Renal cortex interstitium (tissue), 15 donors: ENCODE data around the gene ZNF230. TPM values are rescaled to one million over a fixed set of nuclear protein-coding genes. Genes with fewer than 3 reads are reported as not detected.

Experiments used
- DNase-seq, 11 donors: peaks; one replicate each; pipeline ENCODE4 v3.0.0-alpha.2; 2013; ENCODE audit warnings: low read depth in 9 of 11, low spot score in 4 of 11; ENCODE audit errors: extremely low read depth in 1 of 11
- long read RNA-seq, 16 experiments: transcript quantifications; one replicate each; lab custom pipeline, GENCODE V29; 2026
- polyA plus RNA-seq, 3 donors: library from polyadenylated mRNA; unstranded; fragments of 120-200 nt; gene quantifications; one replicate each; pipeline ENCODE4 v1.2.1, GENCODE V29; 2013; ENCODE audit not compliant: insufficient read length in 3 of 3

ZNF230 gene
- 1 to 10 TPM; 6.0 to 7.7 (median 6.8) TPM for polyA plus RNA-seq
- long read RNA-seq, donor 1: 0 reads
- long read RNA-seq, donor 2: 0 reads
- long read RNA-seq, donor 3, full-length matches to known transcripts: 2 of 2 reads
- long read RNA-seq, donor 3, partial matches to known transcripts: 0 of 2 reads
- long read RNA-seq, donor 3, other reads (novel, unspliced or antisense): 0 of 2 reads
- long read RNA-seq, donor 4, full-length matches to known transcripts: 3 of 3 reads
- long read RNA-seq, donor 4, partial matches to known transcripts: 0 of 3 reads
- long read RNA-seq, donor 4, other reads (novel, unspliced or antisense): 0 of 3 reads
- long read RNA-seq, donor 5, full-length matches to known transcripts: 5 of 5 reads
- long read RNA-seq, donor 5, partial matches to known transcripts: 0 of 5 reads
- long read RNA-seq, donor 5, other reads (novel, unspliced or antisense): 0 of 5 reads
- long read RNA-seq, donor 6, full-length matches to known transcripts: 6 of 6 reads
- long read RNA-seq, donor 6, partial matches to known transcripts: 0 of 6 reads
- long read RNA-seq, donor 6, other reads (novel, unspliced or antisense): 0 of 6 reads
- long read RNA-seq, donor 7, full-length matches to known transcripts: 3 of 3 reads
- long read RNA-seq, donor 7, partial matches to known transcripts: 0 of 3 reads
- long read RNA-seq, donor 7, other reads (novel, unspliced or antisense): 0 of 3 reads
- long read RNA-seq, donor 8, full-length matches to known transcripts: 3 of 3 reads
- long read RNA-seq, donor 8, partial matches to known transcripts: 0 of 3 reads
- long read RNA-seq, donor 8, other reads (novel, unspliced or antisense): 0 of 3 reads
- long read RNA-seq, donor 9, full-length matches to known transcripts: 3 of 3 reads
- long read RNA-seq, donor 9, partial matches to known transcripts: 0 of 3 reads
- long read RNA-seq, donor 9, other reads (novel, unspliced or antisense): 0 of 3 reads
- long read RNA-seq, donor 10: 0 reads
- long read RNA-seq, donor 11, full-length matches to known transcripts: 1 of 1 reads
- long read RNA-seq, donor 11, partial matches to known transcripts: 0 of 1 reads
- long read RNA-seq, donor 11, other reads (novel, unspliced or antisense): 0 of 1 reads
- long read RNA-seq, donor 12, full-length matches to known transcripts: 2 of 2 reads
- long read RNA-seq, donor 12, partial matches to known transcripts: 0 of 2 reads
- long read RNA-seq, donor 12, other reads (novel, unspliced or antisense): 0 of 2 reads
- long read RNA-seq, donor 13, full-length matches to known transcripts: 9 of 9 reads
- long read RNA-seq, donor 13, partial matches to known transcripts: 0 of 9 reads
- long read RNA-seq, donor 13, other reads (novel, unspliced or antisense): 0 of 9 reads
- long read RNA-seq, donor 14, full-length matches to known transcripts: 2 of 2 reads
- long read RNA-seq, donor 14, partial matches to known transcripts: 0 of 2 reads
- long read RNA-seq, donor 14, other reads (novel, unspliced or antisense): 0 of 2 reads
- long read RNA-seq, donor 15, partial matches to known transcripts: 0 of 1 reads
- long read RNA-seq, donor 15, other reads (novel, unspliced or antisense): 0 of 1 reads
- long read RNA-seq, donor 16, full-length matches to known transcripts: 5 of 5 reads
- long read RNA-seq, donor 16, partial matches to known transcripts: 0 of 5 reads
- long read RNA-seq, donor 16, other reads (novel, unspliced or antisense): 0 of 5 reads

DNA sequence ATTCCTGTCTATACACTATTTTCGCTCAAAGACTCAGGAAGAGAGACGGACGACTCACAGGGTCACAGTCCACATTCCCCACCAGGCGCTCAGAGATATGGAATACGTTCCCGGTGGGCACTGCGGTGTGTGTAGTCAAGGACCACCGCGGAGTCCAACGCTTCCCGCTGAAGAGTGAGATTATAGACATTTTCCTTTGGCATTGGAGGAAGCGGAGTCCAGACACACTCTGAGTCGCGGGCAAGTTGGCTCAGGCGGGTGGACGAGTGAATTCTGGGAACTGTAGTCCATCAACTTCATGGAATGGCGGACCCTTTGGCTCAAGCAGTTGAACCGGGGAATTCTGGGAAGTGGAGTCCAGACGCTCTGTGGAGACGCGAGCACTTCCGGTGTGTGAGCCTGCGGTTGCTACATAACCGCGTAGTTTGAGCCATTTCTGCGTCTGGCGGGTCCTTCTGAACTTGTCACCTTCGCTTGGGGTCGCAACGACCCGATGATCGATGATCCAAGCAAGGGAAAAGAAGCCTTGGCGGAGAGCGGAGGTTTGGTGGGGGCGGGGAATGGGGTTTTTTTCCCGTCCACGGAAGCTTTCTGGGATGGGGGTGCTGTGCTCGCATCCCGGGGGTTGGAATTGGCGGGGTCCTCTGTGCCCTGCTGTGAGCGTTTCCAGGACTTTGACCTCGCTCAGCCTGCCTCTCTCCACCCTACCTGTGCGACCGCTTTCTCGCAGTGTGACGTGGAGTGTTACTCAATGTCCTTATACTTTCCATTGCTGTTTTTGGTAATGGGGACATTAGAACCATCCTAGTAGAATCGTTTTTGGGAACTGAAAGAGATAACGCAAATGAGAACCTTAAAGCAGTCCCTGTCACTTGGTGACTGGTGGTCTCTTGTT is at the start of gene ZNF230:
ZNF230 (plus strand) TSS at position 392 of the 895 bp plus-strand sequence. CDS start 4,122 bp downstream, outside the sequence.
- peak; percentile 88 to 98 (median 93) for DNase-seq

DNA sequence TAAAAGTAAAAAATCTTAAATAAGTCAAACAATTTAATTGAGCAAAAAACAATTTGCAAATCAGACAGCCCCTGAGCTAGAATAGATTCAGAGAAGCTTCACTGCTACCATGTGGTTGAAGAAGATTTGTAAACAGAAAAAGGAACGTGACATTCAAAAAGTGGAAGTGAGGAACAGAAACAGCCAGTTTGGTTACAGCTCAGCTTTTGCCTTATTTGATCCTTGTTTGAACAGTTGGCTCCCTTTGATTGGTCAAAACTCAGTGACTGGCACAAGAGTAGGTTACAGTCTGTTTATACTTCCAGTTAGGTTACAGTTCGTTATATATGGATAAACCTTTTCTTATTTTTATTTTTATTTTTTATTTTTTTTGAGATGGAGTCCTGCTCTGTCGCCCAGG is 45.9 kb upstream of the ZNF230 start:
- no peak for DNase-seq

DNA sequence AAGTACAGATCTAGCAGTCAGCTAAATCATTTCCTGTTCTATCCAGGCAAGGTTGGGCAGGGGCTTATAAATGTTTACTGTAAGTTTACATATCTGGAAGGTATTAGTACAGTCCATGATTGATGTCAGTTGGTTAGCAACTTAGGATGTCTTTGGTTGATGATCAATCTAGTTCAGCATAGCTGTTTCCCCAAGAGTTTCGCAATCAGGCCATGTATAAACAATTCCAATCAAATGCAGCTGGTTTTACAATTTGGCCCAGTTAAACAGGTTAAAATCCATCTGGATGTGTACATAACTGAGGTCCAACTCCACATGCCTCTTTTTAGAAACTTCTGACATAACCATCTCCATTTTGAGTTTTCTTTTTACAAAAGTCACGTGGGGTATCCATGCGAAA is 44.9 kb upstream of the ZNF230 start:
- DNase-seq: no peak

DNA sequence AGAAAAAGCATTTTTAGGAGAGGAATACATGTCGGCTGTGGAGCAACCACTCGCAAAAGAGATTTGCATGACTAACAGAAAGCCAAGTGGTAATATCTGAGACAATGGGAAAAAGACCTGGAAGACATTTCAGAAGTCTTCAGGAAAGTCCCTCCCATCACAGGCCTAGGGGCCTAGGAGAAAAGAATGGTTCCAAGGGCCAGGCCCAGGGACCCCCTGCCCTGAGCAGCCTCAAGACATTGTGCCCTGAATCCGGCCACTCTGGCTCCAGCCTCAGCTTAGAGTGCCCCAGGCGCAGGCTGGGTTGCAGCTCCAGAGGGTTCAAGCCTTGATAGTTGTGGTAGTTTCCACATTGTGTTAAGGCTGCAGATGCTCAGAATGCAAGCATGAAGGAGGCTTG is 42.3 kb upstream of the ZNF230 start:
- no peak for DNase-seq

DNA sequence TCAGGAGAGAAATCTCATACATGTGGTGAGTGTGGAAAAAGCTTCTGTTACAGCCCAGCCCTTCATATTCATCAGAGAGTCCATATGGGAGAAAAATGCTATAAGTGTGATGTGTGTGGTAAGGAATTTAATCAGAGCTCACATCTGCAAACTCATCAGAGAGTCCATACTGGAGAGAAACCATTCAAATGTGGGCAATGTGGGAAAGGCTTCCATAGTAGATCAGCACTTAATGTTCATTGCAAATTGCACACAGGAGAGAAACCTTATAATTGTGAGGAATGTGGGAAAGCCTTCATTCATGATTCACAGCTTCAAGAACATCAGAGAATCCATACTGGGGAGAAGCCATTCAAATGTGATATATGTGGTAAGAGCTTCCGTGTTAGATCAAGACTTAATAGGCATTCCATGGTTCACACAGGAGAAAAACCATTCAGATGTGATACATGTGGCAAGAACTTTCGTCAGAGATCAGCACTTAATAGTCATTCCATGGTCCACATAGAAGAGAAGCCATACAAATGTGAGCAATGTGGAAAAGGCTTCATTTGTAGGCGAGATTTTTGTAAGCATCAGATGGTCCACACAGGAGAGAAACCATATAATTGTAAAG is 36.6 kb upstream of the ZNF230 start:
- no peak for DNase-seq

DNA sequence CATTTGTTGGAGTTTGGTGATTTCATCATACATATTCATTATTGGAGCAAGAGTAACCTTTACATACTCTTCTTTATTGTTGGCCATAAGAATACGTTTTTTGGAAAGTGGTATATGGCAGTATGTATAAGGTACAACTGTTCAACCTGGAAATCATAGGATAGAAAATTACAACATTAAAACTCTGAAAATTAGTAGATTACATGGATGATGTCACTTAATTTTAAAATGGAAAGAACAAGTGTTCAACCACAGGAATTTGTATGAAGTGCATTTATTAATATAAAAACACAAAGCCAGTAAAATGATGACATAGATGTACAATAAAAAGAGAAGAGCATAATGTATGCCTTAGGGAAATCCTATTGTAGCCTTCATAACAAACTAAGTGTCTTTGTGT is 26.0 kb upstream of the ZNF230 start:
- no peak for DNase-seq

DNA sequence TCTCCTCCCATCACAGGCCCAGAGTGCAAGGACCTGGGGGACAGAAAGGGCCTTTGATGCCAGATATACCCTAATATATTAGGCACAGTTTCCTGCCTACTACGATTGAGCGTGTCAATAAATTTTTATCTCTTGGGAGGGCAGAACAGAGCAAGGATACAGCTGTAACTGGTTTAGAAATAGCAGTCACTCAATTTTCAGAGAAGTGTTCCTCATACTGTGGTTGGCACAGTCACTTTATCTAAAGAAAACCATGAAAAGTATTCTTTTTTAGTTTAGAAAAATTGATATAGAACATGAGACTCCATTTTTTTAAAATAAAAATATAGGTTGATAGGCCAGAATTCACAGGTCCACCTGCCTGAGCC is 19.2 kb upstream of the ZNF230 start:
- no peak for DNase-seq

DNA sequence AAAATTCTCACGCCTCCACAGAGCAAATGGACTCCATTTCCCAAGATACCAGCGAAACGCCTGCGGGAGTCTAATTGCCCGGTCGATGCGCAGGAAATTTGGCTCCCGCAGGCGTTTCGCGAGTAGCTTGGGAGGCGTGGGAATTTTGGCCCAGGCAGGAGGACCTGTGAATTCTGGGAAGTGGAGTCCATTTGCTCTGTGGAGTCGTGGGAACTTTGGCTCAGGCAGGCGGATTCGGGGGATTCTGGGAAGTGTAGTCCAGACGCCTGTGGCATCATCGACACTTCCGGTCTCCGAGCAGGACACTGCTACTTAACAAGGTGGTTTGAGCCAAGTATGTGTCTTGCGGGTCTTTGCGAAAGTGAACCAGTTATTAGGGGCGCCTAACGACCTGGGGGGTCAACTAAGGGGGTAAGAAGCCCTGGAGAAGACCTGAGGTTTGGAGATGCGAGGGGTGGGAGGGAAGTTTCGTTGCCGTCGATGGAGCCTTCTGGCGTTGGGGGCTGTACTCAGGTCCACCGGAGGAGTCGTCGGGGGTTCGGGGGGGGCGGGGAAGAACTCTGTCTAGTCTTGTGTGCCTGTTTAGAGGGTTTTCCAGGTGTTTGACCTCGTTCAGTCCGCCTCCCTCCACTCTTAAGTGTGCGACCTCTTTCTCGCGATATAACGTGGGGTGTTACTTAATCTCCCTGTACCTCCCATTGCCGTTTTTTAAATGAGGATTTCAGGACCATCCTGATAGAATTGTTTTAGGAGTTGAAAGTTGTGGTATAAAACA is 18.7 kb upstream of the ZNF230 start, which contains the start of gene ZNF155:
ZNF155 (plus strand) TSS at position 277 of the 775 bp plus-strand sequence. CDS start 4,356 bp downstream, outside the sequence.
- DNase-seq: peak; percentile 80 to 98 (median 91)

DNA sequence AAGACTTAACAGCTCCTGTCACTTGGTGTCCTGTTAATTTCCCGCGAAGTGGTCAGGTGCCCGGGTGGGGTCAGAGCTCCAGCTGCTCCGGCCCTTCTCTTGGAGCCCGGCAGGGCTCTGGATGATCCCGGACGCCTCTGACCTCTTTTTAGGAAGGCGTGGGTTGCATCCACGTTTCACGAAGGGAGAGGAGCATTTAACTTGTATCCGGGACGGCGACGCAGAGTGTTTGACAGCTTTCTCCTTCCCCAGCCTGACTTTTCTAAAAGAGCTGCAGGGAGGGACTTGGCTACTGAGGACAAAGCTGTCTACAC is 18.1 kb upstream of the ZNF230 start:
- peak in 1 of 11 donors; percentile 1 for DNase-seq

DNA sequence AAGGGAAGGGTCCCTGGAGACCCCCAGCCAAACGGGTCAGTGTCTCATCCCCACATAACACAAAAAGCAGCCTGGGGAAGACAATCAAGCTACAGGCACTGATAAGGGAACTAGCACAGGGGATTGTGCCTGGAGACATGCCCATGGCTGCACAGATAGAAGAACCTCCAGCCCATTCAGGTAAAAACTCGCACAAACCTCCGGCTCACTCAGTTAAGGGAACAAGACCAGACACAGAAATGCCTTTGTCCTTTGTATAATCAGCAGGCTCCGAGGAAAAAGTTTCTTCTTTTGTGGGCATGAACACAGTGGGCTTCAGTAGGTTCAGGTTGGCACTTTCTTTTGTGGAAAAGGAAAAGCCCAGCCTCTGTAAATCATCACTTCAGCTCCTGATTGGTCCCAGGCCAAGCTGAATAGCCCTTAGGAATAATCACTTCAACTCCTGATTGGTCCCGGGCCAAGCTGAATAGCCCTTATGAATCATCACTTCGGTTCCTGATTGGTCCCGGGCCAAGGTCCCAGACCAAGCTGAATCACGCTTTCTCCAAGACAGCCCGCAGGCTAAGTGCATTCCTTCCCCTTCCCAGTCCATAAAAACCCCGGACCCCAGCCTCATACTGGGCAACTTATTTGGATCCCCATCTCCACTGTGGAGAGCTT is 5.0 kb upstream of the ZNF230 start:
- no peak for DNase-seq

DNA sequence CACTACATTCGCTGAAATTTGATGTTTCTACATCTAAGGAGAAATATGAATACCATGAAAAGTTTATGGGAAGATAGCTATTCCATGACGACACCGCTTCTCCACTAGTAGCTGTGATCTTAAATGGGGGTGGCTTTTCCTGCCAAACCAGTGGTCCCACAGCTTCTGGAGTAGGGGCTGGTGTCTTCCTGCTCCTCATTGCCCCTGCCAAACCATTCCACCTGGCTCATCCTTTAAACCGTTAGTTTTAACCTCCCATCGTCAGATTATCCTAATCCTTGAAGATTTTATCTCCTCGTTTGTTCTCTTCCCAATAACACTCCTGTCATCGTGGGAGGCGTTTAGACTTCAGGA is 568 bp upstream of the ZNF230 start:
- no peak for DNase-seq

DNA sequence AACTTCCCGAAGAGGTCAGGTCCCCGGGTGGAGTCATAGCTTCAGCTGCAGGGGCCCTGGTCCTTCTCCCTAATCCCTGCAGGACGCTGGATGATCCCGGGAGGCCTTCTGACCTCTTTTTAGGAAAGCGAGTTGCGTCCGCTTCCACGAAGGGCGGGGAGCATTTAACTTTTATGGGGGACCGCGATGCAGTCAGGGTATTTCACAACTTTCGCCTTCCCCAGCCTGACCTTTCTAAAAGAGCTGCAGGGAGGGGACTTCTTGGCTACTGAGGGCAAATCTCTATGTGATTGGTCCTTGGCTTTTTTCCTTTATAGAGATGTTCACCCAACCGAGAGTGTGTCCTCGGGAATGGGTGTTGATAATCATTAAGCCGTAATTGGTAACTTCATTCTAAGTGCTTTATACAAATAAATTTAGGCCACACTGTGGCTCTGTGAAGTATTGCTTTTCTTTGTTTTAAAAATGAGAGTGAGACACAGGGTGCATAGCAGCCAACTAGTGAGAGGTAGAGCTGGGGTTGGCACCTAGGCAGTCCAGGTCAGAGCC is 778 bp downstream of the ZNF230 start:
- DNase-seq: peak in 1 of 11 donors; percentile 2

DNA sequence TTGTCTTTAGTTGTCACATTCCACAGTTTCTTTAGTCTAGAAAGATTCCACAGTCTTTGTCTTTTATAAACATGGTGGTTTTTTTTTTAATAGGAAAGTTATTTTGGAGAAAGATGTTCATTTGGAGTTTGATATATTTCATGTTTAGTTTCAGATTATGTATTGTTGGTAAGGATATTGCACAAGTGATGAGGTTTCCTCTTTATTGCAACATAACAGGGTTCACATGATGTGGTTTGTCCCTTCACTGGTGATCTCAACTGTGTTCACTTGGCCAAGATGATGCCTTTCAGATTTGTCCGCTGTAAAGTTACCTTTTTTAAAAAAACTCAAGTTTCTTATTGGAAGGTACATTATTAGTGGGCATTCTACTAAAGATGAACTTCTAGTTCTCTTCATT is 3.2 kb downstream of the ZNF230 start:
- no peak for DNase-seq

DNA sequence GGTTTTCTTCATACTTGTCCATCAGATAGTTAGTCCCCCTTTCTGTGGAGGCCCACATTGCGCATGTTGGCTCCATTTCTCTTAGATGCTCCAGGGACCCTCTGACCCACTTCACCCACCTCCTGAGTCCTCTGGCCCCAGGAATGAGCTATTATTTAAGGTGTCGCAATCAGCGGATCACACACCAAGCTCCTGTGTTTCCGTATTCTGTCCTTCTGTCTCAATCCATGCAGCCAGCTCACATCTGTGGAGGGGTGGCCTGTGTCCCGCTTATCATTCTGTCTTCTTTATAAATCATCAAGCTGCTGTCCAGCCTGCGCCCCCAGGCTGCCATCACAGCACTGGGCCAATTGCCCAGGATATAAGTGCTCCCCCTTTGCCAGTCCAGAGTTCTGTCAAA is 4.7 kb downstream of the ZNF230 start:
- no peak for DNase-seq

DNA sequence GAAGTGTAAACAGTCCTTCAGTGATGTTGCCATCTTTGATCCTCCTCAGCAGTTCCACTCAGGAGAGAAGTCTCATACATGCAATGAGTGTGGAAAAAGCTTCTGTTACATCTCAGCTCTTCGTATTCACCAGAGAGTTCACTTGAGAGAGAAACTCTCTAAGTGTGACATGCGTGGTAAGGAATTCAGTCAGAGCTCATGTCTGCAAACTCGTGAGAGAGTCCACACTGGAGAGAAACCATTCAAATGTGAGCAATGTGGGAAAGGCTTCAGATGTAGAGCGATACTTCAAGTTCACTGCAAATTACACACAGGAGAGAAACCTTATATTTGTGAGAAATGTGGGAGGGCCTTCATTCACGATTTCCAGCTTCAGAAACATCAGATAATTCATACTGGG is 7.7 kb downstream of the ZNF230 start:
- no peak for DNase-seq

DNA sequence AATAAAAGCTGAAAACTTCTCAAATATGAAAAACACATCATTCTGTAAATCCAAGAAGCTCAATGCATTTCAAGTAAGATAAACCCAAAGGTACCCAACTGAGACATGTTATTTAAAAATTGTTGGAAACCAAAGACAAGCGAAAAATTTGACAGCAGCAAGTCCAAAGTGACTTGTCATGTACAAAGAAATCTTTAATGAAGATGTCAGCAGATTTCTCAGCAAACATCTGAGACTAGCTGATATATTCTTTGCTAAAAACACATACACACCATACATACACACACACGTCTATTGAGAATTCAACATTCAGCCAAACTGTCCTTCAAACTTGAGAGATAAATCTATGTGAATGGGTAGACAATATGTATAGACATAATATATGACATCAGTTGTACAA is 16.7 kb downstream of the ZNF230 start:
- no peak for DNase-seq
